Stimulated activated CD8-positive, alpha-beta memory T cell treated with anti-CD3 and anti-CD28 coated beads, Interleukin-12 subunit alpha, Interleukin-12 subunit beta, amount 100 ng/mL, for 1 hour (primary cell): ENCODE results near the gene STRA6.

Experiments used
- DNase-seq: peaks from one replicate; pipeline ENCODE4 v3.0.0-alpha.2; 2020; ENCODE audit warnings: low read depth

STRA6 gene

GRCh38 chr15:74131628-74132413, 70.8 kb downstream of the STRA6 start:
- DNase-seq, result no peak

- DNase-seq, result no peak
These were observed 71.5 kb downstream of the STRA6 start for GRCh38 chr15:74130849-74131627.

DNA sequence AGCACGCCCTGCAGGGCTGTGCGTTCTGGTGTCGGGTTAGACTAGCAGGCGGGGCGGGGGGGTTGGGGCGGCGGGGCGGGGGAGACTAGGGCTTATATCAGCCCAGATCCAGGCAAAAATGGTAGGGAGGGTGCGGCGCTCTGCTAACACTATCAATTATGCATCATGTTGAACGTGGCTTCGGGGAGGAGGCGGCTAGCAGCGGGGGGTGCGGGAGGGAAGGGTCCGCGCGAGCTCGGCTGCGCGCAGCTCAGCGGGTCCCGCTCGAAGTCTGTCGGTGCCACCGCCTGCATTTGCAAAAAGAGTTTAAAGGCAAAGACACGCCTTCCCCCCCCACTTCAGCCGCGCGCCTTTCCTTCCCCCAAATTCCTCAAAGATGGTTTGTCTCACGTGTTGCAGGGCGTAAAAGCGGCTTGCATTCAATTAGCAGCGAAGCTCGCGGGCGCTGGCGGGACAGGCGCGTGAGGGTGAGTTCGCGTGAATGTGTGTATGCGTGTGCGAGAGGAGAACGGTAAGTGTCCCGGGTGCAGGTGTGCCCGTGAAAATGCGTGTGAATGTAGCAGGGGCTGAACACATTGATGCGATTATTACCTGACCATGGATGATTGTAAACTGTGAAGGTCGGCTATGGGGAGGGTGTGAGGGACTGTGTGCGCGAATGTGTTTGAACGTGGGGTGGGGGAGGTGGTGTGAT, 72.3 kb downstream of the STRA6 start, which contains the start of gene ISLR2:
Gene ISLR2, plus strand, starts transcription at position 432 of the 694 bp plus-strand sequence. CDS start 2,169 bp downstream, outside the sequence.
- DNase-seq, result no peak

DNA sequence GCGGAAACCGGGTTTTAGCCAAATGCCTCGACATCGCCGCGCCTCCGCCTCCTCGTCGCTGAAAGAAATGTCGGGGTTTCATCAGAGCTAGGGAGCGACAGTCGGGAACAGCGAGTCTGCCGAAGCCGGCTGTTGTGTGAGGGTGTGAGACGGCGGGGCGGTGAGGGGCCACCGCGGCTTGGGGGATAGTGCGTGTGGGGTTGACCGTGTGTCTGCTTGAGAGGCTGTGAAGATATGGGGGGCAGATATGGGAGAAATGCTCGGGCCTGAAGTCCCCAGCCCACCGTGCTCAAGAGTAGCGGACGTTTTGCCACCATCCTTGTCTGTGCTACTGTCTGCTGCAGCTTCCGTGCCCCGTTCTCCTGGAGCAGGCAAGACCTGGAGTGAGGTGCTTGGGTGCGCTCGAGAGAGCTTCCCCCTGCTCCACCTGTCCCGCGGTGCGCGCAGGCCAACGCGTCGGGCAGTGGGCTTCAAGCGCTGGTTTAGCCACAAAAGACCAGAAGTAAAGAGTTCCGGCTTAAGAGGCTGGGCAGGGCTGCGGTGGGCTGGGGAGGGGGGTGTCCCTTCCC, 72.9 kb downstream of the STRA6 start:
- no peak for DNase-seq
